Measurements from ENCODE around the gene DRD2. TPM values are rescaled to one million over a fixed set of nuclear protein-coding genes. Genes with fewer than 3 reads are reported as not detected.

DRD2 gene
- total RNA-seq, 1 donor from 2014 or later, result not detected

- no peak for TF ChIP-seq CTCF (IDR thresholded peaks at IDR 0.05)
- Mint-ChIP-seq H3K9me3 (ENCODE audit: low read depth) (peaks cover 3% of the 10 kb centered on the region), H3K27me3 (ENCODE audit: low read depth) (no peaks in the 10 kb centered on the region), H3K4me1 (ENCODE audit: low read depth) (peaks cover 9% of the 10 kb centered on the region), H3K27ac (ENCODE audit: unreplicated experiment) (no peak overlapping the region), H3K4me3 (ENCODE audit: unreplicated experiment) (no peak overlapping the region), H3K36me3 (ENCODE audit: low read depth) (no peaks in the 10 kb centered on the region)
- no peak for DNase-seq (ENCODE audit: low spot score)
Observed at GRCh38 chr11:113377681-113378412, 97.4 kb downstream of the DRD2 start.

GRCh38 chr11:113376156-113376555 is 99.0 kb downstream of the DRD2 start:
- Mint-ChIP-seq H3K4me1 (ENCODE audit: low read depth) (peaks cover 9% of the 10 kb centered on the region), H3K27me3 (ENCODE audit: low read depth) (no peaks in the 10 kb centered on the region), H3K36me3 (ENCODE audit: low read depth) (no peaks in the 10 kb centered on the region), H3K4me3 (ENCODE audit: unreplicated experiment) (no peak overlapping the region), H3K27ac (ENCODE audit: unreplicated experiment) (no peak overlapping the region), H3K9me3 (ENCODE audit: low read depth) (peaks cover 3% of the 10 kb centered on the region)
- no peak for DNase-seq (ENCODE audit: low spot score)
- TF ChIP-seq CTCF (IDR thresholded peaks at IDR 0.05), result no peak

GRCh38 chr11:113375402-113375801 is 99.8 kb downstream of the DRD2 start:
- no peak for DNase-seq (ENCODE audit: low spot score)
- H3K4me3 Mint-ChIP-seq (ENCODE audit: unreplicated experiment), result no peak overlapping the region
- no peak for TF ChIP-seq CTCF (IDR thresholded peaks at IDR 0.05)
- H3K27me3 Mint-ChIP-seq (ENCODE audit: low read depth), result no peaks in the 10 kb centered on the region
- no peaks in the 10 kb centered on the region for H3K36me3 Mint-ChIP-seq (ENCODE audit: low read depth)
- H3K4me1 Mint-ChIP-seq (ENCODE audit: low read depth), result peaks cover 9% of the 10 kb centered on the region
- H3K9me3 Mint-ChIP-seq (ENCODE audit: low read depth), result peaks cover 2% of the 10 kb centered on the region
- no peak overlapping the region for H3K27ac Mint-ChIP-seq (ENCODE audit: unreplicated experiment)

- TF ChIP-seq CTCF (IDR thresholded peaks at IDR 0.05), result no peak
- peaks cover 9% of the 10 kb centered on the region for H3K4me1 Mint-ChIP-seq (ENCODE audit: low read depth)
- no peaks in the 10 kb centered on the region for H3K9me3 Mint-ChIP-seq (ENCODE audit: low read depth)
- no peaks in the 10 kb centered on the region for H3K27me3 Mint-ChIP-seq (ENCODE audit: low read depth)
- H3K36me3 Mint-ChIP-seq (ENCODE audit: low read depth), result no peaks in the 10 kb centered on the region
- no peak overlapping the region for H3K4me3 Mint-ChIP-seq (ENCODE audit: unreplicated experiment)
- no peak overlapping the region for H3K27ac Mint-ChIP-seq (ENCODE audit: unreplicated experiment)
- no peak for DNase-seq (ENCODE audit: low spot score)
Observed at GRCh38 chr11:113373981-113374560, 101.1 kb downstream of the DRD2 start.

GRCh38 chr11:113373306-113373705 is 101.9 kb downstream of the DRD2 start:
- Mint-ChIP-seq H3K36me3 (ENCODE audit: low read depth) (peaks cover 3% of the 10 kb centered on the region), H3K27ac (ENCODE audit: unreplicated experiment) (no peak overlapping the region), H3K4me1 (ENCODE audit: low read depth) (peaks cover 9% of the 10 kb centered on the region), H3K4me3 (ENCODE audit: unreplicated experiment) (no peak overlapping the region), H3K27me3 (ENCODE audit: low read depth) (no peaks in the 10 kb centered on the region), H3K9me3 (ENCODE audit: low read depth) (no peaks in the 10 kb centered on the region)
- no peak for TF ChIP-seq CTCF (IDR thresholded peaks at IDR 0.05)
- DNase-seq (ENCODE audit: low spot score), result no peak
